B cell (primary cell): ENCODE data around the gene PTRH1. TPM values are rescaled to one million over a fixed set of nuclear protein-coding genes. Genes with fewer than 3 reads are reported as not detected.

ENCODE experiments used
- ATAC-seq: fragments of 200-7000 bp; cut with Tn5 transposase; one replicate; pipeline ENCODE4 v1.10.0; 2021; ENCODE audit warnings: low read depth, mild to moderate bottlenecking, moderate number of reproducible peaks, moderate library complexity
- CTCF ChIA-PET: fragments of 350-600 bp; sonication (Branson Sonifier 250); formaldehyde crosslinking; loops from one replicate; lab custom pipeline; 2021; ENCODE audit warnings: antibody characterized with exemption, inconsistent platforms; lab: Charles Lee
- POLR2A ChIA-PET: fragments of 350-600 bp; sonication (Branson Sonifier 250); formaldehyde crosslinking; loops from one replicate; lab custom pipeline; 2021; ENCODE audit warnings: antibody characterized with exemption; lab: Charles Lee
- DNase-seq: peaks from one replicate; pipeline ENCODE4 v3.0.0; 2013
- H2AFZ ChIP-seq: 2 replicates; pipeline ENCODE4 v1.6.1; 2012; ENCODE audit warnings: mild to moderate bottlenecking, low read depth, low read length; ENCODE audit not compliant: insufficient read depth, poor library complexity, severe bottlenecking
- H3K27ac ChIP-seq, 2 donors: 1 replicate in 1 of 2; 2 replicates in 1 of 2; pipeline ENCODE4 v1.5.1; 2012 to 2013; ENCODE audit warnings: low read length in 2 of 2, mild to moderate bottlenecking in 2 of 2, moderate library complexity in 1 of 2
- H3K27me3 ChIP-seq, 4 experiments: fragments of 200-600 bp in 1 of 4; sonication (generic) in 1 of 4; replicated peaks in 1 of 4; 1 replicate in 2 of 4; 2 replicates in 2 of 4; pipeline versions ENCODE4 v1.6.1 to v1.7.0; 2013 to 2016; ENCODE audit warnings: low read length in 3 of 4, mild to moderate bottlenecking in 2 of 4, mixed read lengths in 1 of 4, moderate library complexity in 1 of 4; ENCODE audit not compliant: insufficient read depth in 4 of 4, control insufficient read depth in 3 of 4; ENCODE audit errors: control extremely low read depth in 1 of 4
- H3K36me3 ChIP-seq, 2 experiments: replicated peaks in 1 of 2; 1 replicate in 1 of 2; 2 replicates in 1 of 2; pipeline versions ENCODE4 v1.6.1 to v1.7.1; 2013; ENCODE audit warnings: low read length in 1 of 2; ENCODE audit not compliant: insufficient read depth in 2 of 2, control insufficient read depth in 1 of 2; ENCODE audit errors: control extremely low read depth in 1 of 2, extremely low read depth in 1 of 2
- H3K4me1 ChIP-seq, 2 donors: fragments of 200-600 bp in 1 of 2; sonication (generic) in 1 of 2; 1 replicate in 1 of 2; 2 replicates in 1 of 2; pipeline versions ENCODE4 v1.5.1 to v1.6.1; 2013 to 2017; ENCODE audit warnings: low read length in 2 of 2; ENCODE audit not compliant: control insufficient read depth in 2 of 2, insufficient read depth in 2 of 2
- H3K4me2 ChIP-seq: replicated peaks from 2 replicates; pipeline ENCODE3; 2012; ENCODE audit warnings: mild to moderate bottlenecking, low read depth, low read length; ENCODE audit not compliant: poor library complexity, severe bottlenecking
- H3K4me3 ChIP-seq, 5 experiments: fragments of 200-600 bp in 1 of 5; sonication (generic) in 1 of 5; 1 replicate in 3 of 5; 2 replicates in 2 of 5; pipeline versions ENCODE4 v1.5.1 to v1.7.0; 2011 to 2016; ENCODE audit warnings: low read length in 4 of 5, mild to moderate bottlenecking in 4 of 5, low read depth in 2 of 5, control low read depth in 1 of 5, moderate library complexity in 1 of 5; ENCODE audit not compliant: insufficient read depth in 1 of 5; ENCODE audit errors: control extremely low read depth in 1 of 5, extremely low read depth in 1 of 5
- H3K79me2 ChIP-seq: fragments of 200-600 bp; sonication (generic); one replicate; pipeline ENCODE4 v1.6.0; 2016; ENCODE audit warnings: low read length; ENCODE audit not compliant: control insufficient read depth, insufficient read depth
- H3K9ac ChIP-seq: fragments of 200-600 bp; sonication (generic); 2 replicates; pipeline ENCODE4 v1.6.1; 2017; ENCODE audit warnings: mild to moderate bottlenecking, low read length, moderate library complexity
- H3K9me3 ChIP-seq, 3 donors: one replicate each; pipeline versions ENCODE4 v1.6.1 to v1.7.1; 2013; ENCODE audit warnings: low read length in 2 of 3; ENCODE audit not compliant: control insufficient read depth in 2 of 3, insufficient read depth in 1 of 3; ENCODE audit errors: control extremely low read depth in 1 of 3
- H4K20me1 ChIP-seq: 2 replicates; pipeline ENCODE4 v1.6.0; 2012; ENCODE audit warnings: mild to moderate bottlenecking, low read length; ENCODE audit not compliant: insufficient read depth, control insufficient read depth, poor library complexity, severe bottlenecking
- H3K27ac Mint-ChIP-seq: one replicate; pipeline ENCODE4 v1.8.0; 2021; ENCODE audit warnings: mixed read lengths
- H3K27me3 Mint-ChIP-seq: one replicate; pipeline ENCODE4 v1.8.0; 2021; ENCODE audit warnings: mixed read lengths
- H3K4me1 Mint-ChIP-seq: one replicate; pipeline ENCODE4 v1.8.0; 2021; ENCODE audit warnings: mixed read lengths
- H3K4me3 Mint-ChIP-seq: one replicate; pipeline ENCODE4 v1.8.0; 2021; ENCODE audit warnings: mixed read lengths
- H3K9me3 Mint-ChIP-seq: one replicate; pipeline ENCODE4 v1.8.0; 2022; ENCODE audit warnings: mixed read lengths; ENCODE audit not compliant: insufficient read depth
- EZH2 ChIP-seq: IDR thresholded peaks from 2 replicates; pipeline ENCODE4 v1.6.1; 2012; ENCODE audit warnings: borderline replicate concordance, low read depth, mild to moderate bottlenecking, moderate library complexity, low read length; ENCODE audit not compliant: insufficient read depth, poor library complexity, severe bottlenecking
- WGBS: methylation state at CpG from one replicate; pipeline ENCODE4 v1.1.5; 2013; ENCODE audit warnings: missing lambda C conversion rate; ENCODE audit not compliant: insufficient coverage; 5-methylcytosine and 5-hydroxymethylcytosine counted together
- intact Hi-C: fragments of 100-400 bp; cut with micrococcal nuclease; formaldehyde crosslinking; loops from one replicate; pipeline ENCODE4 v1.10.0; 2022
- polyA plus RNA-seq: library from polyadenylated mRNA; depleted of rRNA; stranded (reverse); fragments of >200 nt; gene quantifications from 2 replicates; pipeline ENCODE4 v1.2.3, GENCODE V29; 2012
- total RNA-seq, 2 donors: library from RNA; stranded (reverse); fragments of 120-200 nt in 1 of 2; gene quantifications; 1 replicate in 1 of 2; 2 replicates in 1 of 2; pipeline versions ENCODE4 v1.2.3 to v1.2.4, GENCODE V29; 2013 to 2022
- TF ChIP-seq, protein P1 (sequence below): fragments of 200-600 bp; IDR thresholded peaks from one replicate; pipeline ENCODE4 v1.8.0; 2022; ENCODE audit warnings: antibody characterized with exemption, mild to moderate bottlenecking

The PTRH1 gene
- total and polyA plus RNA-seq, 2 donors (not counting 1 experiment from before 2014, with no cell fraction given) = 6.3 to 7.6 TPM

- intact Hi-C loops = no loop called here
- Histone ChIP-seq H3K4me1 (no peaks in the 10 kb centered on the region), H3K4me3 (no peak overlapping the region), H3K9me3 (no peaks in the 10 kb centered on the region), H3K27ac (no peak overlapping the region), H3K36me3 (no peaks in the 10 kb centered on the region), H4K20me1 (no peaks in the 10 kb centered on the region), H2AFZ (no peak overlapping the region), H3K27me3 (peaks cover 0 to 4% (median 0%) of the 10 kb centered on the region in 4 experiments), H3K79me2 (no peaks in the 10 kb centered on the region), H3K9ac (no peak overlapping the region), H3K4me2 (no peak overlapping the region)
- ChIA-PET CTCF (no interaction called here), POLR2A (no interaction called here)
- TF ChIP-seq, protein P1, sequence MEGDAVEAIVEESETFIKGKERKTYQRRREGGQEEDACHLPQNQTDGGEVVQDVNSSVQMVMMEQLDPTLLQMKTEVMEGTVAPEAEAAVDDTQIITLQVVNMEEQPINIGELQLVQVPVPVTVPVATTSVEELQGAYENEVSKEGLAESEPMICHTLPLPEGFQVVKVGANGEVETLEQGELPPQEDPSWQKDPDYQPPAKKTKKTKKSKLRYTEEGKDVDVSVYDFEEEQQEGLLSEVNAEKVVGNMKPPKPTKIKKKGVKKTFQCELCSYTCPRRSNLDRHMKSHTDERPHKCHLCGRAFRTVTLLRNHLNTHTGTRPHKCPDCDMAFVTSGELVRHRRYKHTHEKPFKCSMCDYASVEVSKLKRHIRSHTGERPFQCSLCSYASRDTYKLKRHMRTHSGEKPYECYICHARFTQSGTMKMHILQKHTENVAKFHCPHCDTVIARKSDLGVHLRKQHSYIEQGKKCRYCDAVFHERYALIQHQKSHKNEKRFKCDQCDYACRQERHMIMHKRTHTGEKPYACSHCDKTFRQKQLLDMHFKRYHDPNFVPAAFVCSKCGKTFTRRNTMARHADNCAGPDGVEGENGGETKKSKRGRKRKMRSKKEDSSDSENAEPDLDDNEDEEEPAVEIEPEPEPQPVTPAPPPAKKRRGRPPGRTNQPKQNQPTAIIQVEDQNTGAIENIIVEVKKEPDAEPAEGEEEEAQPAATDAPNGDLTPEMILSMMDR = no peak
- no peak for TF ChIP-seq EZH2
- Mint-ChIP-seq H3K27ac (no peak overlapping the region), H3K4me1 (no peaks in the 10 kb centered on the region), H3K9me3 (no peaks in the 10 kb centered on the region), H3K27me3 (peaks cover 23% of the 10 kb centered on the region), H3K4me3 (no peak overlapping the region)
- DNase-seq (no peak), ATAC-seq (no peak)
- WGBS = no CpG with 5 or more reads among the region's 2 CpGs
These were observed 36.0 kb downstream of the PTRH1 start for GRCh38 chr9:127679506-127679905.

- Mint-ChIP-seq H3K4me1 (no peaks in the 10 kb centered on the region), H3K27ac (no peak overlapping the region), H3K27me3 (peaks cover 14% of the 10 kb centered on the region), H3K9me3 (no peaks in the 10 kb centered on the region), H3K4me3 (no peak overlapping the region)
- TF ChIP-seq, protein P1 = no peak
- no peak for TF ChIP-seq EZH2
- no peak overlapping the region for H3K4me3 ChIP-seq
- intact Hi-C loops = no loop called here
- H3K4me1 ChIP-seq = no peaks in the 10 kb centered on the region
- no peaks in the 10 kb centered on the region for H3K36me3 ChIP-seq
- H3K27me3 ChIP-seq = peaks cover 0 to 4% (median 0%) of the 10 kb centered on the region in 4 experiments
- no peak overlapping the region for H2AFZ ChIP-seq
- H3K4me2 ChIP-seq = no peak overlapping the region
- no peaks in the 10 kb centered on the region for H3K79me2 ChIP-seq
- no peak overlapping the region for H3K27ac ChIP-seq
- no peak for DNase-seq
- no peak for ATAC-seq
- POLR2A ChIA-PET = no interaction called here
- no peaks in the 10 kb centered on the region for H4K20me1 ChIP-seq
- CTCF ChIA-PET = no interaction called here
- WGBS = 87% methylated on average over 4 of the region's 12 CpGs
- H3K9me3 ChIP-seq = no peaks in the 10 kb centered on the region
- no peak overlapping the region for H3K9ac ChIP-seq
These were observed 38.8 kb downstream of the PTRH1 start for GRCh38 chr9:127676638-127677037.
